NCI-H187 treated with DMSO at 0.1 percent for 48 hours (cell line): Measurements from ENCODE around the gene MFAP5.
"Not testable (repeated sequence)": the region's sequence is repeated elsewhere in the genome, so short reads cannot be mapped to it uniquely, and the experiment has no call there.

Source experiments
- DNase-seq: peaks from one replicate; lab custom pipeline; 2025; lab: John Stamatoyannopoulos, UW

The MFAP5 gene

GRCh38 chr12:8629486-8630033 lies 33.1 kb downstream of the MFAP5 start:
- DNase-seq = no peak

GRCh38 chr12:8628731-8629130 lies 33.9 kb downstream of the MFAP5 start:
- DNase-seq = no peak

GRCh38 chr12:8624750-8625149 lies 37.9 kb downstream of the MFAP5 start:
- DNase-seq = not testable (repeated sequence)

- no peak for DNase-seq
Observed at GRCh38 chr12:8622646-8623045, 40.0 kb downstream of the MFAP5 start.

GRCh38 chr12:8615206-8615605 lies 47.4 kb downstream of the MFAP5 start:
- DNase-seq = no peak

- DNase-seq = not testable (repeated sequence)
Observed at GRCh38 chr12:8613881-8614280, 48.7 kb downstream of the MFAP5 start.

- DNase-seq = no peak
Observed at GRCh38 chr12:8612629-8613028, 50.0 kb downstream of the MFAP5 start, which contains the start of gene AICDA. TSS of gene AICDA (minus strand) at chr12:8612859. CDS start at chr12:8612767, 92 bp downstream.

- DNase-seq = no peak
Observed at GRCh38 chr12:8609061-8609570, 53.5 kb downstream of the MFAP5 start.

GRCh38 chr12:8606890-8607289 lies 55.7 kb downstream of the MFAP5 start:
- no peak for DNase-seq

- DNase-seq = no peak
Observed at GRCh38 chr12:8605057-8605456, 57.6 kb downstream of the MFAP5 start.

- DNase-seq = no peak
Observed at GRCh38 chr12:8603856-8604255, 58.8 kb downstream of the MFAP5 start.

- no peak for DNase-seq
Observed at GRCh38 chr12:8603286-8603685, 59.3 kb downstream of the MFAP5 start.

GRCh38 chr12:8596561-8596960 lies 66.1 kb downstream of the MFAP5 start:
- DNase-seq = no peak
